ENCODE measurements around the gene PHRF1.
"Not testable (repeated sequence)": the region's sequence is repeated elsewhere in the genome, so short reads cannot be mapped to it uniquely, and the experiment has no call there.

Gene PHRF1

DNA sequence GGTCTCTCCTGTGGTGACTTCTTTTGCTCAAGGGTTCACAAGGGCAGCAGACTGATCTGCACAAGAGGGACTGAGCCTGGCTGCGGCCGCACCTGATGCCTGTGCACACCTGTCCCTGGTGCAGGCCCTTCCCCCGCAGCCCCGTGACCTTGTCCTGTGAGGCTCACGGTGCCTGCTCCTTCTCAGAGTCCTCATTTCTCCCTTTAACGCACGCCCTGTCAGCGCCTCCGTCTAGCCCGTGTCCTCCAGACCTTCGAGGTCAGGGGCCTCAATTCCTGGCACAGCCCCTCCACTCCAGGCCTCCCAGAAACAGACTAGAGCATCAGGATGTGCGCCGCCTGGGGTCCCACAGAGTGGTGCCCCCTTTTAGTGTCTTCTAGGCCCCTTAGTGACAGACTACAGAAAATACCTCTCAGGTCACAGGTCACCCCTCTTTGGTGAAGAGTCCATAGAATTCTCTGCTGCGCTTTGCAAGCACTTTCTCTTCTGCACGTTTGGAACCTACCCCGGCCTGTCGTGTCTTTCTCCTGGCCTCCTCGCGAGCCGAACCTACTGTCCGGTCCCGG, 59.8 kb downstream of the PHRF1 start:
- no peak for DNase-seq (ENCODE audit: low read depth in 2 of 2)

DNA sequence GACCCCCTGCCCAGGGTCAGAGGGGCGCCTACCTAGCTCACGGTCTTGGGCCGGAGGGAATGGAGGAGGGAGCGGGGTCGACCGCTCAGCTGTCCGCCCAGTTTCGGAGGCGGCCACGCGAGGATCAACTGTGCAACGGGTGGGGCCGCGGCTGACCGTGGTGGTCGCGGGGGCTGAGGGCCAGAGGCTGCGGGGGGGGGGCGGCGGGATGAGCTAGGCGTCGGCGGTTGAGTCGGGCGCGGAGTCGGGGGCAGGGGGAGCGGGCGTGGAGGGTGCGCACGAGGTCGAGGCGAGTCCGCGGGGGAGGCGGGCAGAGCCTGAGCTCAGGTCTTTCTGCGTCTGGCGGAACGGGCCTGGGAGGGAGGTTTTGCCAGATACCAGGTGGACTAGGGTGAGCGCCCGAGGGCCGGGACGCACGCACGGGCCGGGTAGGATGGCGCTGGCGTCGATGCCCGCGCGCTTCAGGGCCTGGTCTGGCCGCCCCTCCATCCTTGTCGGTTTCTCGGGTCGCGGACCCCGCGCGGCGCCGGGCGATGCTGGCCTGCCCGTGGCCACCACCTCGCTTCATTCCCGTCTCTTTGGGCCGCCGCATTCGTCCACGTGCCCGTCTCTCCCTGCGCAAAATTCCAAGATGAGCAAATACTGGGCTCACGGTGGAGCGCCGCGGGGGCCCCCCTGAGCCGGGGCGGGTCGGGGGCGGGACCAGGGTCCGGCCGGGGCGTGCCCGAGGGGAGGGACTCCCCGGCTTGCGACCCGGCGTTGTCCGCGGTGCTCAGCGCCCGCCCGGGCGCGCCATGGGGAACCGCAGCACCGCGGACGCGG, 60.5 kb downstream of the PHRF1 start, which contains the start of gene DRD4:
DRD4 (plus strand) TSS at position 759 of the 822 bp plus-strand sequence; CDS start at position 795, 36 bp downstream.
- DNase-seq (ENCODE audit: low read depth in 2 of 2), result no peak

GRCh38 chr11:637333-637592, 61.0 kb downstream of the PHRF1 start:
- no peak for DNase-seq (ENCODE audit: low read depth in 2 of 2)

GRCh38 chr11:637593-638521, 61.6 kb downstream of the PHRF1 start:
- DNase-seq (ENCODE audit: low read depth in 2 of 2), result no peak

GRCh38 chr11:638631-639331, 62.5 kb downstream of the PHRF1 start:
- DNase-seq (ENCODE audit: low read depth in 2 of 2), result no peak

DNA sequence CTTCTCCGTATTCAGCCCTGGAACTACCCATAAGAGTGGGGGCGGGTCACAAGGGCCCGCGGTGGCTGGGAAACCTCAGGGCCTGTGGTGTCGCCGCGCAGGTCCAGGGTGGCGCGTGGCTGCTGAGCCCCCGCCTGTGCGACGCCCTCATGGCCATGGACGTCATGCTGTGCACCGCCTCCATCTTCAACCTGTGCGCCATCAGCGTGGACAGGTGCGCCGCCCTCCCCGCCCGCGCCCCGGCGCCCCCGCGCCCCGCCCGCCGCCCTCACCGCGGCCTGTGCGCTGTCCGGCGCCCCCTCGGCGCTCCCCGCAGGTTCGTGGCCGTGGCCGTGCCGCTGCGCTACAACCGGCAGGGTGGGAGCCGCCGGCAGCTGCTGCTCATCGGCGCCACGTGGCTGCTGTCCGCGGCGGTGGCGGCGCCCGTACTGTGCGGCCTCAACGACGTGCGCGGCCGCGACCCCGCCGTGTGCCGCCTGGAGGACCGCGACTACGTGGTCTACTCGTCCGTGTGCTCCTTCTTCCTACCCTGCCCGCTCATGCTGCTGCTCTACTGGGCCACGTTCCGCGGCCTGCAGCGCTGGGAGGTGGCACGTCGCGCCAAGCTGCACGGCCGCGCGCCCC, 63.2 kb downstream of the PHRF1 start:
- no peak for DNase-seq (ENCODE audit: low read depth in 2 of 2)

DNA sequence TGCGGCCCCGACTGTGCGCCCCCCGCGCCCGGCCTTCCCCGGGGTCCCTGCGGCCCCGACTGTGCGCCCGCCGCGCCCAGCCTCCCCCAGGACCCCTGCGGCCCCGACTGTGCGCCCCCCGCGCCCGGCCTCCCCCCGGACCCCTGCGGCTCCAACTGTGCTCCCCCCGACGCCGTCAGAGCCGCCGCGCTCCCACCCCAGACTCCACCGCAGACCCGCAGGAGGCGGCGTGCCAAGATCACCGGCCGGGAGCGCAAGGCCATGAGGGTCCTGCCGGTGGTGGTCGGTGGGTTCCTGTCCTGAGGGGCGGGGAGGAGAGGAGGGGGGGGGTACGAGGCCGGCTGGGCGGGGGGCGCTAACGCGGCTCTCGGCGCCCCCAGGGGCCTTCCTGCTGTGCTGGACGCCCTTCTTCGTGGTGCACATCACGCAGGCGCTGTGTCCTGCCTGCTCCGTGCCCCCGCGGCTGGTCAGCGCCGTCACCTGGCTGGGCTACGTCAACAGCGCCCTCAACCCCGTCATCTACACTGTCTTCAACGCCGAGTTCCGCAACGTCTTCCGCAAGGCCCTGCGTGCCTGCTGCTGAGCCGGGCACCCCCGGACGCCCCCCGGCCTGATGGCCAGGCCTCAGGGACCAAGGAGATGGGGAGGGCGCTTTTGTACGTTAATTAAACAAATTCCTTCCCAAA, 63.9 kb downstream of the PHRF1 start:
- no peak for DNase-seq (ENCODE audit: low read depth in 2 of 2)

- no peak for DNase-seq (ENCODE audit: low read depth in 2 of 2)
These were observed 65.6 kb downstream of the PHRF1 start for GRCh38 chr11:641806-642370.

DNA sequence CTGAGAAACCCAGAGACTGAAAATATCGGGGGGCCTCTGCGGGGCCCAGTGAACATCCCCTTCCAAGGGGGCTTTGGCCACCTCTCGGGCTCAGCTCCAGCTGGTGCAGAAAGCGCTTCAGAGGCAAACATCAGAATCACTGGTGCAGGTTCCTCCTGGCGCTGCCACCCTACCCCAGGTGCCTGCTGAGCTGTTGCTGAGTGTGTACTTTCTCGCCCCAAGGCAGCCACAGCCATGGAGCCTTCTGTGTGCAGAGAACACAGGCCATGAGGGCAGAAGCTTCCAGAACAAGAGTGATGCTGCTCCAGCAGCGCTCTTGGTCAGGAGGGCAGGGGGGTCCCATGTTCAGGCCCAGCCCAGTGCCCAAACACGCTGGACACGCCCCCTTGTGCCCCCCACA, 67.1 kb downstream of the PHRF1 start:
- no peak for DNase-seq (ENCODE audit: low read depth in 2 of 2)

DNA sequence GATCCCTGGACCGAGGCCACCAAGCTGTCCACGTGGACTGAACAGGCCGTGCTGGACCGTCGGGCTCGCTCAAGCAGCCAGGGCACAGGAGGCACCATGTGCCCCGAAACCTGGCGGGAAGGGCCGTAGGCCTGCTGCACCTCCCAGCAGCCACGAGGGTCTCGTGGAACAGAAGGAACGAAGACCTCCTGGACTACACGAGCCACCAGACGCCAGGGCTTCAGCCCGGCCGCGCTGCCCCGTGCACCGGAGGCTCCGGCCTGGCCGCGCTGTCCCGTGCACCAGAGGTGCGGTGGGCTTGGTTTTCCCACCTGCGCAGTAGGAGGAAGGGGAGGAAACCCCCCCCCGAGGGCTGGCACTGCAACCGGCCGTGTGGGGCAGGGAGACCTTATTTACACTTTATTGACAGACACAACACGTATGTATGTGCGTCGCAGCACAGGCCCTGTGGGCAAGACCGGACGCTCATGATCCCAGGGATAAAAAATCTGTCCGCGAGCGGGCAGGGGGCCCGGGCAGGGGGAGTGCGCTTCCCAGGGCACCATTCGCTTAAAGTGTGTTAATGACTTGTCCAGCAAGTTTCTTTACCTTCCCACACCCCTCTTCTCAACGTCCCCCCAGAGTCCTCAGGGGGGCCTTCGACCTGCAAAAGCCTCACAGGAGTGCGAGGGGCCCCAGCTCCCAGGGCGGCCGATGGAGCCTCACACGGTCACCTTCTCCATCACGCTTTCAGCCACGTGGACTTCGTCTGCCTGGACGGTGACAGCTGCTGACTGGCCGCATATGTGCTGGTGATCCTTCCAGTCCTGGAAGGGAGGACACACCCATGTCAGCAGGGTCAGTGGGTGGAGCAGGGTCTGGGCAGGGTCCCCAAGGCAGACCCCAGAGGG, 67.8 kb downstream of the PHRF1 start:
- DNase-seq (ENCODE audit: low read depth in 2 of 2), result no peak

GRCh38 chr11:645536-645935, 69.3 kb downstream of the PHRF1 start:
- DNase-seq (ENCODE audit: low read depth in 2 of 2), result no peak

DNA sequence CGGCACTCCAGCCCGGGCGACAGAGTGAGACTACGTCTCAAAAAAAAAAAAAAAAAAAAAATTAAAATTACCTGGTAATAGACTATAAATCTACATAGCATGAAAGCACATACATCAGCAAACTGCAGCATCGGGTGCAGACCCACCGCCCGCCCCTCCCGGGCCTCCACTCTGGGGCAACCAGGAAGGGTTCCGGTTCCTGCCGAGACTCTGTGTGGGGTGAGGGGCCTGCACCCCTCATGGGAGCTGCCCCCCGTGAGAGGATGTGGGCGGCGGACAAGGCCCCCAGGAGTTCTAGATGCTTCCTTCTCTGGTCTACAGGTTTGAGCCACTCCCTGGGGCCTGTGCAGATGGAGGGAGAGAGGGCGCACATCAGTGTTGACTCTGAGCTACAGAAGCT, 69.9 kb downstream of the PHRF1 start:
- DNase-seq (ENCODE audit: low read depth in 2 of 2), result no peak

DNA sequence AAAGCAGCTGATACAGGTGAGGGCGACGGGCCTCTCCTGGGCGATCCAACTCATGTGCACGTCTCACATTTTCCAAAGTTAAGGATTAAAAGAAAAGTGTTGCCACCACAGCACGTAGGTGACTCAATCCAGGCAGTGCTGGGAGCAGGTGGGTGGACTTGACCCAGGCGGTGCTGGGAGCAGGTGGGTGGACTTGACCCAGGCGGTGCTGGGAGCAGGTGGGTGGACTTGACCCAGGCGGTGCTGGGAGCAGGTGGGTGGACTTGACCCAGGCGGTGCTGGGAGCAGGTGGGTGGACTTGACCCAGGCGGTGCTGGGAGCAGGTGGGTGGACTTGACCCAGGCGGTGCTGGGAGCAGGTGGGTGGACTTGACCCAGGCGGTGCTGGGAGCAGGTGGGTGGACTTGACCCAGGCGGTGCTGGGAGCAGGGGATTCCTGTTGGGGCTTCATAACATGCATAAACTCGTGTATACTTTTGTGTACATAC, 71.4 kb downstream of the PHRF1 start:
- DNase-seq (ENCODE audit: low read depth in 2 of 2), result not testable (repeated sequence)

- no peak for DNase-seq (ENCODE audit: low read depth in 2 of 2)
These were observed 74.2 kb downstream of the PHRF1 start for GRCh38 chr11:650482-650881.

- DNase-seq (ENCODE audit: low read depth in 2 of 2), result not testable (repeated sequence)
These were observed 76.9 kb downstream of the PHRF1 start for GRCh38 chr11:653136-653535.

GRCh38 chr11:653837-654236, 77.6 kb downstream of the PHRF1 start:
- DNase-seq (ENCODE audit: low read depth in 2 of 2), result no peak

- DNase-seq (ENCODE audit: low read depth in 2 of 2), result not testable (repeated sequence)
These were observed 78.2 kb downstream of the PHRF1 start for GRCh38 chr11:654444-654843.

- DNase-seq (ENCODE audit: low read depth in 2 of 2), result no peak
These were observed 78.9 kb downstream of the PHRF1 start for GRCh38 chr11:655036-655726.

DNA sequence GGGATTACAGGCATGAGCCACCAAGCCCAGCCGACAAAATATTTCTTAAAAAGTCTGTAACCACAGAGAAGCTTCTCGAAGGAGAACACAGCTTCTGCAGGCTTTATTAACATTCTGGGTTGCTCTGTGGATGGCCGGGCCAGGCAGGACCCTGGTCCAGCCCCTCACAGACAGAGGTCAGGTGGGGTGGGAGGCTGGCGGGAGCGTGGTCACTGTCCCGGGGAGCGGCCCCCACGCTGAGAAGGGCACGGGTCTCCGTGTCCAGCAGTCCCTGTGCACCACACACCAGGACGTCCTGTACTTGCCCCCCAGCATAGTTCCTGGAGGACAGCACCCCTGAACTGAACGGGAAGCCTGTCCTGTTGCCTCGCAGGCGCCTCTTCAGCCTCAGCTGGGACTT, 80.2 kb downstream of the PHRF1 start:
- DNase-seq (ENCODE audit: low read depth in 2 of 2), result no peak

Measured in stimulated activated CD8-positive, alpha-beta memory T cell treated with anti-CD3 and anti-CD28 coated beads, Interleukin-2, amount 100 ng/mL, for 1 hour (primary cell).